Keratinocyte (primary cell): ENCODE measurements around the gene BSG. TPM values are rescaled to one million over a fixed set of nuclear protein-coding genes. Genes with fewer than 3 reads are reported as not detected.

ENCODE experiments used
- DNase-seq: peaks from one replicate; pipeline ENCODE4 v3.0.0-alpha.2; 2011; ENCODE audit warnings: low read depth, missing footprints, low spot score
- FAIRE-seq: peaks from 2 replicates; lab custom pipeline; 2011; peaks lifted over from hg19 to GRCh38; lab: Jason Lieb, UNC
- H2AFZ ChIP-seq: 2 replicates; pipeline ENCODE4 v1.6.0; 2012; ENCODE audit warnings: low read length, control low read depth, inconsistent platforms; ENCODE audit not compliant: control insufficient read depth
- H3K27ac ChIP-seq: 2 replicates; pipeline ENCODE4 v1.5.1; 2011; ENCODE audit warnings: low read length; ENCODE audit not compliant: control insufficient read depth, insufficient read depth
- H3K27me3 ChIP-seq: 3 replicates; pipeline ENCODE4 v1.6.0; 2011; ENCODE audit warnings: low read length; ENCODE audit not compliant: control insufficient read depth, insufficient read depth; ENCODE audit errors: extremely low read depth
- H3K36me3 ChIP-seq, 2 experiments: 2 replicates in 1 of 2; 3 replicates in 1 of 2; pipeline ENCODE4 v1.5.1; 2011; ENCODE audit warnings: low read length in 2 of 2, mild to moderate bottlenecking in 1 of 2; ENCODE audit not compliant: control insufficient read depth in 2 of 2, insufficient read depth in 2 of 2; ENCODE audit errors: extremely low read depth in 1 of 2
- H3K4me1 ChIP-seq: 3 replicates; pipeline ENCODE4 v1.5.1; 2011; ENCODE audit warnings: low read length; ENCODE audit not compliant: control insufficient read depth, insufficient read depth; ENCODE audit errors: extremely low read depth
- H3K4me2 ChIP-seq: 3 replicates; pipeline ENCODE4 v1.6.0; 2011; ENCODE audit warnings: low read depth, low read length; ENCODE audit not compliant: control insufficient read depth, insufficient read depth; ENCODE audit errors: extremely low read depth
- H3K4me3 ChIP-seq, 3 experiments: fragments of 200-600 bp in 1 of 3; sonication (generic) in 1 of 3; 2 replicates in 2 of 3; 3 replicates in 1 of 3; pipeline ENCODE4 v1.5.1; 2011 to 2016; ENCODE audit warnings: low read length in 3 of 3, mild to moderate bottlenecking in 3 of 3, control low read depth in 2 of 3, inconsistent platforms in 1 of 3, low read depth in 1 of 3, mixed read lengths in 1 of 3, mixed run types in 1 of 3, moderate library complexity in 1 of 3; ENCODE audit not compliant: control insufficient read depth in 2 of 3, insufficient read depth in 2 of 3; ENCODE audit errors: extremely low read depth in 1 of 3
- H3K79me2 ChIP-seq: 2 replicates; pipeline ENCODE4 v1.6.0; 2012; ENCODE audit warnings: low read length; ENCODE audit not compliant: control insufficient read depth, insufficient read depth
- H3K9ac ChIP-seq: 3 replicates; pipeline ENCODE4 v1.6.0; 2011; ENCODE audit warnings: low read length; ENCODE audit not compliant: control insufficient read depth, insufficient read depth; ENCODE audit errors: extremely low read depth
- H3K9me1 ChIP-seq: 3 replicates; pipeline ENCODE4 v1.6.0; 2011; ENCODE audit warnings: low read length; ENCODE audit not compliant: control insufficient read depth, insufficient read depth; ENCODE audit errors: extremely low read depth
- H3K9me3 ChIP-seq: 2 replicates; pipeline ENCODE4 v1.5.1; 2012; ENCODE audit warnings: low read depth, low read length; ENCODE audit not compliant: control insufficient read depth
- H4K20me1 ChIP-seq: 3 replicates; pipeline ENCODE4 v1.6.0; 2011; ENCODE audit warnings: low read length; ENCODE audit not compliant: control insufficient read depth, insufficient read depth; ENCODE audit errors: extremely low read depth
- CTCF ChIP-seq, 3 experiments: IDR thresholded peaks in 1 of 3; conservative IDR thresholded peaks in 1 of 3; optimal IDR thresholded peaks in 1 of 3; 2 replicates in 2 of 3; 3 replicates in 1 of 3; pipeline versions ENCODE3 to v1.5.1; 2011; ENCODE audit warnings: low read length in 3 of 3, mild to moderate bottlenecking in 3 of 3, moderate library complexity in 2 of 3, control low read depth in 1 of 3, inconsistent platforms in 1 of 3; ENCODE audit not compliant: insufficient read depth in 2 of 3; ENCODE audit errors: extremely low read depth in 1 of 3
- EZH2 ChIP-seq: IDR thresholded peaks from one replicate; pipeline ENCODE4 v1.6.1; 2012; ENCODE audit warnings: inconsistent platforms, mild to moderate bottlenecking, low read length, moderate library complexity
- dilution Hi-C: fragments of 300-500 bp; cut with MboI; formaldehyde crosslinking; loops from one replicate; pipeline ENCODE4 v1.7.0; 2020; ENCODE audit warnings: low sequenced_read_pairs; ENCODE audit not compliant: extremely low pct_ligation_motif_present
- polyA plus RNA-seq, 5 experiments: library from polyadenylated mRNA; depleted of rRNA in 3 of 5; stranded (reverse) in 3 of 5; stranded (forward) in 1 of 5; unstranded in 1 of 5; fragments of >200 nt; gene quantifications; 1 replicate in 1 of 5; 2 replicates in 3 of 5; 3 replicates in 1 of 5; pipeline versions ENCODE4 v1.2.1 to v1.2.3, GENCODE V29; 2011 to 2012; ENCODE audit warnings: missing spikeins in 2 of 5, low read depth in 1 of 5, low replicate concordance in 1 of 5

Gene BSG
- polyA plus RNA-seq, 1 donor (not counting 4 experiments of a cell fraction or from before 2014, with no cell fraction given) = 388 TPM

GRCh38 chr19:579111-579841, 6.9 kb downstream of the BSG start:
- dilution Hi-C loops = no loop called here
- Histone ChIP-seq H2AFZ (no peak overlapping the region), H3K27ac (no peak overlapping the region), H3K9me3 (no peaks in the 10 kb centered on the region), H3K79me2 (peaks cover 72% of the 10 kb centered on the region), H3K9ac (no peak overlapping the region), H3K9me1 (no peaks in the 10 kb centered on the region), H3K4me2 (no peak overlapping the region), H3K36me3 (peaks cover 27 to 31% of the 10 kb centered on the region in 2 experiments), H3K4me3 (no peak overlapping the region), H3K27me3 (no peaks in the 10 kb centered on the region), H3K4me1 (peaks cover 27% of the 10 kb centered on the region), H4K20me1 (peaks cover 57% of the 10 kb centered on the region)
- TF ChIP-seq EZH2 (no peak), CTCF (optimal IDR thresholded peaks at IDR 0.05 in 1 of 3, IDR thresholded peaks at IDR 0.05 in 1 of 3, conservative IDR thresholded peaks at IDR 0.05 in 1 of 3; ENCODE audit: extremely low read depth in 1 of 3, insufficient read depth in 2 of 3, low read length in 3 of 3) (no peak)
- DNase-seq (no peak), FAIRE-seq (no peak)

GRCh38 chr19:579842-580155, 7.4 kb downstream of the BSG start:
- DNase-seq (no peak), FAIRE-seq (no peak)
- peaks cover 67% of the 10 kb centered on the region for H3K79me2 ChIP-seq
- H3K9me1 ChIP-seq = no peaks in the 10 kb centered on the region
- no peak overlapping the region for H3K4me2 ChIP-seq
- dilution Hi-C loops = no loop called here
- no peak overlapping the region for H3K9ac ChIP-seq
- no peaks in the 10 kb centered on the region for H3K27me3 ChIP-seq
- peaks cover 22% of the 10 kb centered on the region for H3K4me1 ChIP-seq
- H2AFZ ChIP-seq = no peak overlapping the region
- H3K4me3 ChIP-seq = no peak overlapping the region
- H3K36me3 ChIP-seq = peaks cover 27 to 31% of the 10 kb centered on the region in 2 experiments
- peaks cover 59% of the 10 kb centered on the region for H4K20me1 ChIP-seq
- H3K27ac ChIP-seq = no peak overlapping the region
- no peak for TF ChIP-seq CTCF (optimal IDR thresholded peaks at IDR 0.05 in 1 of 3, IDR thresholded peaks at IDR 0.05 in 1 of 3, conservative IDR thresholded peaks at IDR 0.05 in 1 of 3; ENCODE audit: extremely low read depth in 1 of 3, insufficient read depth in 2 of 3, low read length in 3 of 3)
- TF ChIP-seq EZH2 = no peak
- H3K9me3 ChIP-seq = no peaks in the 10 kb centered on the region
